ENCODE results near the gene IFNGR2. TPM values are rescaled to one million over a fixed set of nuclear protein-coding genes. Genes with fewer than 3 reads are reported as not detected.
"Not testable (repeated sequence)": the region's sequence is repeated elsewhere in the genome, so short reads cannot be mapped to it uniquely, and the experiment has no call there.

The IFNGR2 gene
- total RNA-seq, 4 donors from 2014 or later: 69.5 to 121 (median 82.4) TPM

GRCh38 chr21:33375101-33375644 is 28.0 kb upstream of the IFNGR2 start:
- DNase-seq (ENCODE audit: low spot score) (no peak), ATAC-seq (ENCODE audit: low FRiP score) (no peak)
- TF ChIP-seq CTCF (IDR thresholded peaks at IDR 0.05): no peak

GRCh38 chr21:33377221-33377920 is 25.8 kb upstream of the IFNGR2 start:
- TF ChIP-seq CTCF (IDR thresholded peaks at IDR 0.05): no peak
- ATAC-seq (ENCODE audit: low FRiP score): no peak
- no peak for DNase-seq (ENCODE audit: low spot score)

GRCh38 chr21:33378081-33378480 is 25.1 kb upstream of the IFNGR2 start:
- DNase-seq (ENCODE audit: low spot score) (no peak), ATAC-seq (ENCODE audit: low FRiP score) (no peak)
- no peak for TF ChIP-seq CTCF (IDR thresholded peaks at IDR 0.05)

GRCh38 chr21:33379934-33380333 is 23.3 kb upstream of the IFNGR2 start:
- ATAC-seq (ENCODE audit: low FRiP score): peak; percentile 55

GRCh38 chr21:33380483-33380998 is 22.7 kb upstream of the IFNGR2 start:
- ATAC-seq (ENCODE audit: low FRiP score): peak; percentile 91
- DNase-seq (ENCODE audit: low spot score): peak; percentile 92

More at GRCh38 chr21:33379934-33380333, 23.3 kb upstream of the IFNGR2 start:
- DNase-seq (ENCODE audit: low spot score): not testable (repeated sequence)

GRCh38 chr21:33381381-33381780 is 21.8 kb upstream of the IFNGR2 start:
- ATAC-seq (ENCODE audit: low FRiP score): not testable (repeated sequence)

More at GRCh38 chr21:33380483-33380998, 22.7 kb upstream of the IFNGR2 start:
- no peak for TF ChIP-seq CTCF (IDR thresholded peaks at IDR 0.05)

GRCh38 chr21:33383056-33383888 is 19.9 kb upstream of the IFNGR2 start:
- peak; percentile 86 for ATAC-seq (ENCODE audit: low FRiP score)
- no peak for TF ChIP-seq CTCF (IDR thresholded peaks at IDR 0.05)
- DNase-seq (ENCODE audit: low spot score): peak; percentile 61

More at GRCh38 chr21:33381381-33381780, 21.8 kb upstream of the IFNGR2 start:
- DNase-seq (ENCODE audit: low spot score): not testable (repeated sequence)

Measured in omental fat pad (tissue), 4 donors.